ENCODE data around the gene PDLIM5. TPM values are rescaled to one million over a fixed set of nuclear protein-coding genes. Genes with fewer than 3 reads are reported as not detected.

PDLIM5 gene
- total RNA-seq, 2 experiments from 2014 or later: 6.3 to 12.6 TPM

DNA sequence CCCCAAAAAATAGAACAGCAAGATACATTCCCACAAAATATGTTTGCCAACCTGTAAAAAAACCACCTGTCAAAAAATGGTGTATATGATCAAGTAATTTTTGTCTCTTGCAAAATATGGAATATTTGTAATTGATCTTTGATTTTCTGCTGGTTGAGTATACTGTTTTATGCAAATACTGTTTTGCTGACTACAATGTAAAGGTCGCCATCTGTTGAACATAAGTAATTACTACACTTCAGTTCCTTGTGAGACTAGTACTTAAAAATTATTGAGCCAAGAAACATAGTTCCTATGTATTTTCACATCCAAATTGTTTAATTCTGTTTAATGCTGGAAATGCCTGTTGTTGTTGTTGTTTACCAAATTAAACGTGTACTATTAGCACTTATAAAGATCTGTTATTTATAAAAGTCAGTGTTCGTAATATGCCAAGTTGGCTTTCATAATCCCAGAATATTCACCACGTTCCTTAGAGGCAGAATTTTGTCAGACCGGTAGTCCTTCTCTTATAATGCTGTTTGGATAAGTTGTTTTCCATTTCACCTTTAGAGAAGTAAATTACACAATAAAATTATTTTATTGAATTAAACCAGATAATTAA, 144.2 kb downstream of the PDLIM5 start:
- TF ChIP-seq, protein P1, sequence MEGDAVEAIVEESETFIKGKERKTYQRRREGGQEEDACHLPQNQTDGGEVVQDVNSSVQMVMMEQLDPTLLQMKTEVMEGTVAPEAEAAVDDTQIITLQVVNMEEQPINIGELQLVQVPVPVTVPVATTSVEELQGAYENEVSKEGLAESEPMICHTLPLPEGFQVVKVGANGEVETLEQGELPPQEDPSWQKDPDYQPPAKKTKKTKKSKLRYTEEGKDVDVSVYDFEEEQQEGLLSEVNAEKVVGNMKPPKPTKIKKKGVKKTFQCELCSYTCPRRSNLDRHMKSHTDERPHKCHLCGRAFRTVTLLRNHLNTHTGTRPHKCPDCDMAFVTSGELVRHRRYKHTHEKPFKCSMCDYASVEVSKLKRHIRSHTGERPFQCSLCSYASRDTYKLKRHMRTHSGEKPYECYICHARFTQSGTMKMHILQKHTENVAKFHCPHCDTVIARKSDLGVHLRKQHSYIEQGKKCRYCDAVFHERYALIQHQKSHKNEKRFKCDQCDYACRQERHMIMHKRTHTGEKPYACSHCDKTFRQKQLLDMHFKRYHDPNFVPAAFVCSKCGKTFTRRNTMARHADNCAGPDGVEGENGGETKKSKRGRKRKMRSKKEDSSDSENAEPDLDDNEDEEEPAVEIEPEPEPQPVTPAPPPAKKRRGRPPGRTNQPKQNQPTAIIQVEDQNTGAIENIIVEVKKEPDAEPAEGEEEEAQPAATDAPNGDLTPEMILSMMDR (conservative IDR thresholded peaks at IDR 0.05; ENCODE audit: low read length): peak; percentile 87
- TF ChIP-seq EZH2phosphoT487 (IDR thresholded peaks at IDR 0.05; ENCODE audit: borderline replicate concordance, low read depth, low read length): no peak
- DNase-seq (ENCODE audit: low spot score): peak; percentile 42
- no TSS peak for BruUV-seq (replicated peaks)

DNA sequence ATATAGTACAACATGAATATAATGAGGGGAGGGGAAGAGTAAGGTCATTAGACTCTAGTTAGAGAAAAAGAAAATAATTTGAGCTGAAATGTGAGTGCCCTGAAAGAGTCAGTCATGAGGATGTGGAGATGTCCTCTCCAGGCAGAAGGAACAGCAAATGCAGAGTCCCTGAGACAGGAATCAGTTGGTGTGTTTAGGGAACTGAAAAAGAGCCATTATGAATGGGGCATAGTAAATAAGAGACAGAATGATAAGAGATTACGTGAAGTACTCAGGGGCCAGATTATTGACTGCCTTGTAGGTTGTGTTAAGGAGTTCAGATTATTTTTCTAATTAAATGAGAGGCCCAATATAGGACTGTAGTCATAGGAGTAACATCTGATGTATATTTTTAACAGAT, 147.0 kb downstream of the PDLIM5 start:
- no peaks in the 10 kb centered on the region for H4K20me1 ChIP-seq (ENCODE audit: insufficient read depth, low read length)
- ChIA-PET CTCF (ENCODE audit: unreplicated experiment) (no interaction called here), POLR2A (no interaction called here)
- no TSS peak for BruUV-seq (replicated peaks)
- no peak overlapping the region for H2AFZ ChIP-seq (ENCODE audit: low read length)
- no peak overlapping the region for H3K4me3 ChIP-seq (ENCODE audit: low read depth, low read length, poor library complexity, severe bottlenecking)
- H3K4me1 ChIP-seq (ENCODE audit: insufficient read depth, low read length, poor library complexity, severe bottlenecking): no peaks in the 10 kb centered on the region
- H3K27ac ChIP-seq (ENCODE audit: low read depth, low read length, poor library complexity, severe bottlenecking): no peak overlapping the region
- H3K9me3 ChIP-seq (ENCODE audit: low read length): no peaks in the 10 kb centered on the region
- no peaks in the 10 kb centered on the region for H3K79me2 ChIP-seq (ENCODE audit: insufficient read depth, low read depth, low read length)
- H3K9me2 ChIP-seq (ENCODE audit: insufficient read depth, low read length): no peaks in the 10 kb centered on the region
- no peak for DNase-seq (ENCODE audit: low spot score)
- H3K4me2 ChIP-seq (ENCODE audit: low read length): no peak overlapping the region
- intact Hi-C loops (cut with micrococcal nuclease; ENCODE audit: unreplicated experiment): loop anchor here (5.0 to 10.0 kb wide), 2 partner anchors 296 to 804 kb away; no protein-coding TSS in a partner anchor
- TF ChIP-seq, protein P1 (conservative IDR thresholded peaks at IDR 0.05; ENCODE audit: low read length): no peak
- TF ChIP-seq EZH2phosphoT487 (IDR thresholded peaks at IDR 0.05; ENCODE audit: borderline replicate concordance, low read depth, low read length): no peak
- H3K36me3 ChIP-seq (ENCODE audit: insufficient read depth, low read length): no peaks in the 10 kb centered on the region

More for the DNA sequence above, 144.2 kb downstream of the PDLIM5 start:
- H3K4me3 ChIP-seq (ENCODE audit: low read depth, low read length, poor library complexity, severe bottlenecking): no peak overlapping the region
- H3K4me2 ChIP-seq (ENCODE audit: low read length): no peak overlapping the region
- intact Hi-C loops (cut with micrococcal nuclease; ENCODE audit: unreplicated experiment): loop anchor here (1.0 to 10.0 kb wide), 3 partner anchors 190 to 801 kb away; no protein-coding TSS in a partner anchor
- CTCF ChIA-PET (ENCODE audit: unreplicated experiment): no interaction called here
- no peak overlapping the region for H2AFZ ChIP-seq (ENCODE audit: low read length)
- POLR2A ChIA-PET: interaction anchor here (0.6 kb wide), 1 partner anchor 473 kb away, joined by 3 read pairs; no protein-coding TSS in a partner anchor
- no peaks in the 10 kb centered on the region for H4K20me1 ChIP-seq (ENCODE audit: insufficient read depth, low read length)
- H3K9me3 ChIP-seq (ENCODE audit: low read length): no peaks in the 10 kb centered on the region
- H3K9me2 ChIP-seq (ENCODE audit: insufficient read depth, low read length): no peaks in the 10 kb centered on the region
- H3K4me1 ChIP-seq (ENCODE audit: insufficient read depth, low read length, poor library complexity, severe bottlenecking): no peaks in the 10 kb centered on the region
- no peak overlapping the region for H3K27ac ChIP-seq (ENCODE audit: low read depth, low read length, poor library complexity, severe bottlenecking)
- no peaks in the 10 kb centered on the region for H3K36me3 ChIP-seq (ENCODE audit: insufficient read depth, low read length)
- H3K79me2 ChIP-seq (ENCODE audit: insufficient read depth, low read depth, low read length): no peaks in the 10 kb centered on the region

DNA sequence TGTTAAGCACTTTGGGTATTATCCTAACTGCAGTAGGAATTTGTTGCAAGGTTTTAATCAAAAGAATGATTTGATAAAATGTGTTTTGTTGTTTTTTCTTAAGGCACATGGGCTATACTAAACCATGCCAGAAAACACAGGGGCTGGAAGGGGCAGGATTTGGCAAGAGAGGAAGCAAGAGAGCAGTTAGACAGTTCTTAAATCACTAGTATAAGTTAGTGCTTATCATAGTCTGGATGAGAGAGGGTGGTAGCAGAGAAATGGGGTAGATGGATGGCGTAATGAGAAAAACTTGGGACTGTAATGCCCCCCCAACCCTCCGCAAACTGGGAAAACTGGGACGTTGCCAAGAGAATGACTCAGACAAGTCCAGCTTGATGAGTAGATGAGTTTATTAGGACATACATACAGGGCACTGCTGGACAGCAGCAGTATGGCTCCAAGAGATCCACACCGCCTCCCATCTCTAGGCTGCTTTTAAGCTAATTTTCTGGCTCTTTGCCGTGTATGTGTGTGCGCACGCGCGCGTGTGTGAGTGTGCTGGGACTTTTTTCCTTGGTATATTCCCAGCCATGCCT, 151.5 kb downstream of the PDLIM5 start:
- POLR2A ChIA-PET: no interaction called here
- CTCF ChIA-PET (ENCODE audit: unreplicated experiment): interaction anchor here (0.6 kb wide), 1 partner anchor 43 kb away, joined by 3 read pairs; no protein-coding TSS in a partner anchor
- BruUV-seq (replicated peaks): no TSS peak

More for the DNA sequence above, 151.5 kb downstream of the PDLIM5 start:
- H3K4me1 ChIP-seq (ENCODE audit: insufficient read depth, low read length, poor library complexity, severe bottlenecking): no peaks in the 10 kb centered on the region
- no peaks in the 10 kb centered on the region for H3K79me2 ChIP-seq (ENCODE audit: insufficient read depth, low read depth, low read length)
- no peak overlapping the region for H3K27ac ChIP-seq (ENCODE audit: low read depth, low read length, poor library complexity, severe bottlenecking)
- no peaks in the 10 kb centered on the region for H3K36me3 ChIP-seq (ENCODE audit: insufficient read depth, low read length)
- no peaks in the 10 kb centered on the region for H3K9me2 ChIP-seq (ENCODE audit: insufficient read depth, low read length)
- H4K20me1 ChIP-seq (ENCODE audit: insufficient read depth, low read length): no peaks in the 10 kb centered on the region
- intact Hi-C loops (cut with micrococcal nuclease; ENCODE audit: unreplicated experiment): no loop called here
- TF ChIP-seq EZH2phosphoT487 (IDR thresholded peaks at IDR 0.05; ENCODE audit: borderline replicate concordance, low read depth, low read length): no peak
- TF ChIP-seq, protein P1 (conservative IDR thresholded peaks at IDR 0.05; ENCODE audit: low read length): no peak
- no peak overlapping the region for H3K4me3 ChIP-seq (ENCODE audit: low read depth, low read length, poor library complexity, severe bottlenecking)
- no peaks in the 10 kb centered on the region for H3K9me3 ChIP-seq (ENCODE audit: low read length)
- no peak overlapping the region for H3K4me2 ChIP-seq (ENCODE audit: low read length)
- H2AFZ ChIP-seq (ENCODE audit: low read length): no peak overlapping the region
- DNase-seq (ENCODE audit: low spot score): no peak
